Sigmoid colon (tissue), 7 donors: Measurements from ENCODE around the gene CLEC20A. TPM values are rescaled to one million over a fixed set of nuclear protein-coding genes. Genes with fewer than 3 reads are reported as not detected.

Experiments
- DNase-seq: peaks from one replicate; pipeline ENCODE4 v3.0.0-alpha.2; 2019
- H3K27ac ChIP-seq, 4 donors: fragments of 200-600 bp; sonication (generic); one replicate each; pipeline ENCODE4 v1.5.1; 2016 to 2019; ENCODE audit warnings: mild to moderate bottlenecking in 1 of 4
- H3K27me3 ChIP-seq, 3 donors: fragments of 200-600 bp; sonication (generic); one replicate each; pipeline ENCODE4 v1.5.1; 2019; ENCODE audit warnings: mild to moderate bottlenecking in 1 of 3
- H3K36me3 ChIP-seq, 4 donors: fragments of 200-600 bp; sonication (generic); one replicate each; pipeline ENCODE4 v1.5.1; 2016 to 2019
- H3K4me1 ChIP-seq, 4 donors: fragments of 200-600 bp; sonication (generic); one replicate each; pipeline ENCODE4 v1.5.1; 2017 to 2019
- H3K4me3 ChIP-seq, 4 donors: fragments of 200-600 bp; sonication (generic); one replicate each; pipeline ENCODE4 v1.5.1; 2017 to 2019; ENCODE audit warnings: mild to moderate bottlenecking in 2 of 4, moderate library complexity in 1 of 4
- H3K9me3 ChIP-seq, 4 donors: fragments of 200-600 bp in 3 of 4; sonication (generic) in 3 of 4; one replicate each; pipeline versions ENCODE4 v1.5.1 to v1.6.1; 2013 to 2019
- EP300 ChIP-seq, 4 donors: sonication (generic); formaldehyde crosslinking; IDR thresholded peaks; one replicate each; pipeline ENCODE4 v1.6.1; 2017; ENCODE audit warnings: antibody characterized with exemption in 4 of 4
- POLR2A ChIP-seq, 2 donors: fragments of 450-650 bp; IDR thresholded peaks; one replicate each; pipeline ENCODE4 v1.6.1; 2016; ENCODE audit warnings: antibody characterized with exemption in 2 of 2, mild to moderate bottlenecking in 2 of 2, moderate library complexity in 2 of 2
- POLR2AphosphoS5 ChIP-seq, 4 donors: sonication (generic); formaldehyde crosslinking; IDR thresholded peaks; one replicate each; pipeline ENCODE4 v1.6.1; 2017; ENCODE audit warnings: antibody characterized with exemption in 4 of 4
- WGBS, 2 donors: extraction: QIAGEN DNeasy Blood & Tissue Kit; methylation state at CpG; one replicate each; pipeline ENCODE4 v1.1.7; 2013; 5-methylcytosine and 5-hydroxymethylcytosine counted together
- intact Hi-C: fragments of 100-400 bp; cut with DNase I; formaldehyde crosslinking; loops from one replicate; pipeline ENCODE4 v1.15.1; 2023
- polyA plus RNA-seq, 3 donors: library from polyadenylated mRNA; stranded (reverse); fragments of 200-250 nt; gene quantifications; one replicate each; pipeline ENCODE4 v1.2.3, GENCODE V29; 2013
- total RNA-seq, 4 donors: library from RNA; depleted of rRNA; stranded (reverse); fragments of >200 nt; gene quantifications; one replicate each; pipeline ENCODE4 v1.1.0, GENCODE V29; 2016
- TF ChIP-seq, protein P1 (sequence below), 4 experiments: fragments of 450-650 bp in 3 of 4; fragments of 200-600 bp in 1 of 4; IDR thresholded peaks; one replicate each; pipeline ENCODE4 v1.5.1; 2016 to 2019; ENCODE audit warnings: antibody characterized with exemption in 4 of 4, mild to moderate bottlenecking in 3 of 4, moderate library complexity in 2 of 4
- donor health status: healthy with polysubstance abuse.
- donor health status: Bipolar disorder and iron deficiency.
- donor health status: healthy.

CLEC20A gene
- total and polyA plus RNA-seq, 7 donors = 1.3 TPM; not detected in 6

DNA sequence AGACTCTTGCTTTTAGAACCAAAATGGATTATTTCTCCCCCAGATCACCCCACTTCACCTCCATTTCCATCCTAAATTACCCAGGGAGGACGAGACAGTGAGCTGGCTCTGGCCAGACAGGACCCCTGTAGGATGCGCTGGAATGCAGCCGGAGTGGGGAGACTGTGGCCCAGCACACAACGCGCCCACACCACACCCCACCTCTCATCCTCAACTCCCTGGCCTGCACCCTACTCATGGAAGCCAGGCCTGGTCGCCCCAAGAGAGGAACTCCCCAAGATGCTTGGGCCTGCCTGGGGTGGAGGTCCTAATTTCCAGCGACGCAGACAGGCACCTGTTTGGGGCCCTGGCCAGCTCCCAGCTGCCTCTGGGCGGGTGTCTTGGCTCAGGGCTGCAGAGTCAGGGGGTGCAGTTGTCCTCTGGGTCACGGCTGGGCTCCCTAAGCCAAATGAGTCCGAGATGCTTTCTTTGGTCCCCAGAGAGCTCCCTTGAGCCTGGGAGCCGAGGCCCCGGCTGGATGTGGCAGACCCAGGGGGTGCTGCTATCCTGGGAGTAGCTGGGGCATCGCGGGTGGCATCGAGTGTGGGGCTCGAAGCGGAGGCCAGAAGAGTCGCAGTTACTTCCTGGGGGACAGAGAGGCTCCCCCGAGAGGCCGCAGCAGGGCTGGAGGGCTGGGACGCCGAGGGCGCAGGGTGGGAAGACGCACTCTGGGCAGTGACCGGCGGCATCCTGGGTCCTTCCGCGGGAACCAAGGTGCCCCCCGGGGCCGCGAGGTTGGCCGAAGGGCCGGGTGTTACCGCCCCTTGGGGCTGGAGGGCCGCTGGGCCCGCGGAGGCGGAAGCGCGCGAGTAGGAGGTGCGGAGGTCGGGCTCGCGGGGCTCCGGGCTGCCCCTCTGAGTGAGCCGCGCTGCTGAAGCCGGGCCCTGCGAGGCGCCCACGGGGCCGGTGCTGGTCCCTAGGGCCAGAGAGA, 10.4 kb downstream of the CLEC20A start:
- peaks cover 0 to 12% (median 0%) of the 10 kb centered on the region in 3 donors for H3K27me3 ChIP-seq
- TF ChIP-seq POLR2AphosphoS5 (IDR thresholded peaks at IDR 0.05) (no peak), EP300 (IDR thresholded peaks at IDR 0.05) (no peak), POLR2A (IDR thresholded peaks at IDR 0.05) (no peak)
- TF ChIP-seq, protein P1, sequence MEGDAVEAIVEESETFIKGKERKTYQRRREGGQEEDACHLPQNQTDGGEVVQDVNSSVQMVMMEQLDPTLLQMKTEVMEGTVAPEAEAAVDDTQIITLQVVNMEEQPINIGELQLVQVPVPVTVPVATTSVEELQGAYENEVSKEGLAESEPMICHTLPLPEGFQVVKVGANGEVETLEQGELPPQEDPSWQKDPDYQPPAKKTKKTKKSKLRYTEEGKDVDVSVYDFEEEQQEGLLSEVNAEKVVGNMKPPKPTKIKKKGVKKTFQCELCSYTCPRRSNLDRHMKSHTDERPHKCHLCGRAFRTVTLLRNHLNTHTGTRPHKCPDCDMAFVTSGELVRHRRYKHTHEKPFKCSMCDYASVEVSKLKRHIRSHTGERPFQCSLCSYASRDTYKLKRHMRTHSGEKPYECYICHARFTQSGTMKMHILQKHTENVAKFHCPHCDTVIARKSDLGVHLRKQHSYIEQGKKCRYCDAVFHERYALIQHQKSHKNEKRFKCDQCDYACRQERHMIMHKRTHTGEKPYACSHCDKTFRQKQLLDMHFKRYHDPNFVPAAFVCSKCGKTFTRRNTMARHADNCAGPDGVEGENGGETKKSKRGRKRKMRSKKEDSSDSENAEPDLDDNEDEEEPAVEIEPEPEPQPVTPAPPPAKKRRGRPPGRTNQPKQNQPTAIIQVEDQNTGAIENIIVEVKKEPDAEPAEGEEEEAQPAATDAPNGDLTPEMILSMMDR (IDR thresholded peaks at IDR 0.05) = no peak
- H3K9me3 ChIP-seq = no peaks in the 10 kb centered on the region
- intact Hi-C loops = no loop called here
- H3K4me3 ChIP-seq = peak overlapping the region in 3 of 4 donors; percentile 33 to 39 (median 39)
- 37 to 39% methylated on average over 54 of the region's 54 CpGs for WGBS, 2 donors
- H3K36me3 ChIP-seq = no peaks in the 10 kb centered on the region
- no peak overlapping the region for H3K27ac ChIP-seq
- H3K4me1 ChIP-seq = peaks cover 0 to 13% (median 11%) of the 10 kb centered on the region in 4 donors
- DNase-seq = no peak

- TF ChIP-seq EP300 (IDR thresholded peaks at IDR 0.05) (no peak), POLR2A (IDR thresholded peaks at IDR 0.05) (no peak)
- TF ChIP-seq, protein P1 (IDR thresholded peaks at IDR 0.05) = no peak
- no peak overlapping the region for H3K4me3 ChIP-seq
- H3K4me1 ChIP-seq = peaks cover 0 to 13% (median 11%) of the 10 kb centered on the region in 4 donors
- no peak for DNase-seq
- intact Hi-C loops = no loop called here
- WGBS, 2 donors = 43 to 84% methylated on average over 3 of the region's 3 CpGs
- H3K9me3 ChIP-seq = no peaks in the 10 kb centered on the region
- H3K27me3 ChIP-seq = peaks cover 0 to 12% (median 0%) of the 10 kb centered on the region in 3 donors
- H3K36me3 ChIP-seq = no peaks in the 10 kb centered on the region
- H3K27ac ChIP-seq = no peak overlapping the region
Observed at GRCh38 chr1:178485541-178485981, 11.2 kb downstream of the CLEC20A start.

DNA sequence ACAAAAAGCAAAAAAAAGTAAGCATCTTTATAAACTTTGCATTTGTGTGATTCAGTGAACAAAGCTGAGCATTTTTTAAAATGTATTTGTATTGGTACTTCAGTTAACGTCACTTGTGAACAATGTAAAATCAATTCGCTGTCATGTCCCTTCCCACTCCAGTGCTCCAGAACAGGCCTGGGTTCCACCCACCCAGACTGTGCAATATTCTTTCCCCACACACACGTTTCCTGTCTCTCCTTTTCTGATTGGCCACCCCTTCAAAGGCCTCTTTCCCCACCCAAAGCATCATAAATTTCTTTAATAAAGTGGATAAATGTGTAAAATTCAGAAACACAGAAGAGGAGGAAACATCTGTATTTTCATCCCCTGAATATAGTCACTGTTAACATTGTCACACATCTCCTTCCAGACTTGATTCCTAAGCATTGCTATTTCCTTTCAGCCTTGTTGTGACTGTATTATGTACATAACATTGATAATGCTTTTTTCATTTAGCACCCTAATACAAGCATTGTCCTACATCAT, 12.0 kb downstream of the CLEC20A start:
- no peak for DNase-seq
- TF ChIP-seq POLR2AphosphoS5 (IDR thresholded peaks at IDR 0.05) (no peak), EP300 (IDR thresholded peaks at IDR 0.05) (no peak), POLR2A (IDR thresholded peaks at IDR 0.05) (no peak)
- TF ChIP-seq, protein P1 (IDR thresholded peaks at IDR 0.05) = no peak
- intact Hi-C loops = no loop called here
- peaks cover 0 to 13% (median 11%) of the 10 kb centered on the region in 4 donors for H3K4me1 ChIP-seq
- peaks cover 0 to 12% (median 0%) of the 10 kb centered on the region in 3 donors for H3K27me3 ChIP-seq
- H3K27ac ChIP-seq = no peak overlapping the region
- H3K9me3 ChIP-seq = no peaks in the 10 kb centered on the region
- no peak overlapping the region for H3K4me3 ChIP-seq
- WGBS, 2 donors = 61 to 69% methylated on average over 3 of the region's 3 CpGs
- no peaks in the 10 kb centered on the region for H3K36me3 ChIP-seq

DNA sequence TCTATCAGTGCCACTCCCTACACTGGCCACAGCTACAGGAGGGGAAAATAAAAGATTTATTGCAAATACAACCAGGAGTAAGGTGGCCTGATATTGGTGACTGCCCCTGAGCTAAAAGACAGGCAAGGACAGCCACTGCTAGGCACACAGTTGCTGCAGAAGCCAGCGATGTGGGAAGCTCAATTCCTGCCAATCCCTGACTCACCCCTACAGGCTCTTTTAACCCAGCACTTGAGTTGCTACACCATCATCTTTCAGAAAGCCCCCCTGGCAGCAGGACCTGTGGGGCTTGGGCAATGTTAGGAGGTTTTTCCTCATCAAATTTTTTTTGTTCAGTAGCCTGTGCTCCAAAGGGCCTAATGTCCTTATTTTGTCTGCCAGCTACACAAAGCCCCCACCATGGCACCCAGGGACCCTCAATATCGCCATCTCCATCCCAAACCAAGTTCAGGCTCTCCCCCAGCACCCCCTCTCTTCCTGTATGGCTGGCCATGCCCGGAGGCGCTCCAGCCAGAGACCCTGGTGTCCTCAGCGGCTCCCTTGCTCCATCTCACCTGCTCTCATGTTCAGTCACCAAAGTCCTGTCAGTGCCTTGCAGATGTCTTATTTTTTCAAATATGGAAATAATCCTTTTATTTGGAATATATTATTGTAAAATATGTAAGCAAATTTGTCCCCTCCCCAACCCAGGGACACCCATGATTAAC, 13.4 kb downstream of the CLEC20A start:
- Histone ChIP-seq H3K9me3 (no peaks in the 10 kb centered on the region), H3K27me3 (peaks cover 0 to 12% (median 0%) of the 10 kb centered on the region in 3 donors), H3K36me3 (no peaks in the 10 kb centered on the region), H3K4me1 (peaks cover 0 to 13% (median 11%) of the 10 kb centered on the region in 4 donors), H3K27ac (no peak overlapping the region), H3K4me3 (no peak overlapping the region)
- intact Hi-C loops = no loop called here
- WGBS, 2 donors = 92% methylated on average over 5 of the region's 5 CpGs
- TF ChIP-seq, protein P1 (IDR thresholded peaks at IDR 0.05) = no peak
- TF ChIP-seq EP300 (IDR thresholded peaks at IDR 0.05) (no peak), POLR2A (IDR thresholded peaks at IDR 0.05) (no peak), POLR2AphosphoS5 (IDR thresholded peaks at IDR 0.05) (no peak)
- DNase-seq = no peak
